ENCODE data around the gene CENPP.

DNA sequence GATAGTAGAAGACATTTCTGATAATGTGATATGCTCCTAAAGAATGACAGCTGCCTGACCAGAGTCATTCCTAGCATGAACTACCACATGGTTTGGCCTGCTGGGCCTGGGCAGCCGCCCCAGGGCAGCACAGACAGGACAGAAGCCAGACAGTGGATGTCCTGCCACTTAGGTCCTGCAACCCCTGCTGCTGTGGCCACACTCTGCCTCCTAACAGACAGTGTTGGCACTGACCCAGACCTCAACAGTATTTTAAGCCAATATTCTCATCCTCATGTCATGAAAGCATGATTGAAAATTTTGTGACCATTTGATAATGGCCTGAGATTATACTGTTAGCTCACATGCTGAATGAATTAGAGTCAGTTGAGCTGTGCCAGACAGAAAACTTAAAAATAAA, 15.8 kb downstream of the CENPP start:
- TF ChIP-seq, protein P1, sequence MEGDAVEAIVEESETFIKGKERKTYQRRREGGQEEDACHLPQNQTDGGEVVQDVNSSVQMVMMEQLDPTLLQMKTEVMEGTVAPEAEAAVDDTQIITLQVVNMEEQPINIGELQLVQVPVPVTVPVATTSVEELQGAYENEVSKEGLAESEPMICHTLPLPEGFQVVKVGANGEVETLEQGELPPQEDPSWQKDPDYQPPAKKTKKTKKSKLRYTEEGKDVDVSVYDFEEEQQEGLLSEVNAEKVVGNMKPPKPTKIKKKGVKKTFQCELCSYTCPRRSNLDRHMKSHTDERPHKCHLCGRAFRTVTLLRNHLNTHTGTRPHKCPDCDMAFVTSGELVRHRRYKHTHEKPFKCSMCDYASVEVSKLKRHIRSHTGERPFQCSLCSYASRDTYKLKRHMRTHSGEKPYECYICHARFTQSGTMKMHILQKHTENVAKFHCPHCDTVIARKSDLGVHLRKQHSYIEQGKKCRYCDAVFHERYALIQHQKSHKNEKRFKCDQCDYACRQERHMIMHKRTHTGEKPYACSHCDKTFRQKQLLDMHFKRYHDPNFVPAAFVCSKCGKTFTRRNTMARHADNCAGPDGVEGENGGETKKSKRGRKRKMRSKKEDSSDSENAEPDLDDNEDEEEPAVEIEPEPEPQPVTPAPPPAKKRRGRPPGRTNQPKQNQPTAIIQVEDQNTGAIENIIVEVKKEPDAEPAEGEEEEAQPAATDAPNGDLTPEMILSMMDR (conservative IDR thresholded peaks at IDR 0.05 in 1 of 2, IDR thresholded peaks at IDR 0.05 in 1 of 2; ENCODE audit: extremely low read depth in 1 of 2, insufficient read depth in 1 of 2, low read depth in 1 of 2, low read length in 2 of 2) = no peak
- TF ChIP-seq EZH2 (IDR thresholded peaks at IDR 0.05; ENCODE audit: borderline replicate concordance, low read length) = no peak
